ENCODE measurements around the gene RABIF.
"Not testable (repeated sequence)": the region's sequence is repeated elsewhere in the genome, so short reads cannot be mapped to it uniquely, and the experiment has no call there.

The RABIF gene

DNA sequence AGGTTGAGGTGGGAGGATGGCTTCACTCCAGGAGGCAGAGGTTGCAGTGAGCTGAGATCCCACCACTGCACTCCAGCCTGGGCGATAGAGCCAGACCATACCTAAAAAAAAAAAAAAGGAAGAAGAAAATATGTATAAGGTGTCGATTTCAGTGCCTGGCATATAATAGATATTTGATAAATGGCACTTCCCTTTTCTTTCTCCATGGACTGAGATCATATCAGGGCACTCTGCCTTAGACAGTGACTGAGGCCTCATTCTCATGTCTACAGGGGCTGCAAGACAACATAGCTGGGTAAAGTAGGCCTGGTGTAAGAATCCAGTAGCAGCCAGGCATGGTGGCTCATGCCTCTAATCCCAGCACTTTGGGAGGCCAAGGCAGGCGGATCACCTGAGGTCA, 57.0 kb downstream of the RABIF start:
- no peak for DNase-seq

DNA sequence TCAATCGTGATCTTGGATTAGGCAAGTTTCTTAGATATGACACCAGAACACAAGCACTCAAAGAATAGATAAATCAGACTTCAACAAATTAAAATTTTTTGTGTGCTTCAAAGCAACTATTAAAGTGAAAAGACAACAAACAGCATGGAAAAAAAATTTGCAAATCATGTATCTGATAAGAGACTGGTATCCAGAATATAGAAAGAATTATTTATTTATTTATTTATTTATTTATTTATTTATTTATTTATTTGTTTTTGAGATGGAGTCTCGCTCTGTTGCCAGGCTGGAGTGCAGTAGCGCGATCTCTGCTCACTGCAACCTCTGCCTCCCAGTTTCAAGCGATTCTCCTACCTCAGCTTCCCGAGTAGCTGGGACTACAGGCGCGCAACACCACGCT, 59.7 kb downstream of the RABIF start:
- DNase-seq = not testable (repeated sequence)
